HT-29 (cell line): ENCODE results near the gene HPSE2. TPM values are rescaled to one million over a fixed set of nuclear protein-coding genes. Genes with fewer than 3 reads are reported as not detected.

Source experiments
- DNase-seq: peaks from one replicate; pipeline ENCODE4 v3.0.0-alpha.2; 2015; ENCODE audit warnings: low spot score
- total RNA-seq: library from RNA; depleted of rRNA; stranded (reverse); fragments of >200 nt; shearing (Covaris generic); gene quantifications from 2 replicates; pipeline ENCODE4 v1.2.3, GENCODE V29; 2014

The HPSE2 gene
- total RNA-seq, 1 experiment from 2014 or later, result 0.08 TPM

DNA sequence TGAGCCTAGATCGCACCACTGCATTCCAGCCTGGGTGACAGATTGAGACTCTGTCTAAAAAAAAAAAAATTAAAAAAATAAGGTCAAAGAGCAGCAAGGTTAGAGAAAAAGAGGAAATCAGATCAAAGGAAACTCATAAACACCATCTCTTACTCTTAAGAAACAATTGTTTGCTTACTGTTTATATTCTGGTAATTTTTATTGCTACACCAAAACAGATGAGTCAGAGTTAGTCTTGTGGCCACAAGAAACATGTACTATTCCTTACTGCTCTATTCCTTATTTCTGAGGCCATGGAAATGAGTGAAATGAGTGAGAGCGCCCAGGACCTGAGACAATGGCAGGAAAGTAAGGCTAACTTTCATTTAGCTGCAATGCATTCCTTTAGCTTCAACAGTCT, 387.3 kb downstream of the HPSE2 start:
- DNase-seq, result no peak

DNA sequence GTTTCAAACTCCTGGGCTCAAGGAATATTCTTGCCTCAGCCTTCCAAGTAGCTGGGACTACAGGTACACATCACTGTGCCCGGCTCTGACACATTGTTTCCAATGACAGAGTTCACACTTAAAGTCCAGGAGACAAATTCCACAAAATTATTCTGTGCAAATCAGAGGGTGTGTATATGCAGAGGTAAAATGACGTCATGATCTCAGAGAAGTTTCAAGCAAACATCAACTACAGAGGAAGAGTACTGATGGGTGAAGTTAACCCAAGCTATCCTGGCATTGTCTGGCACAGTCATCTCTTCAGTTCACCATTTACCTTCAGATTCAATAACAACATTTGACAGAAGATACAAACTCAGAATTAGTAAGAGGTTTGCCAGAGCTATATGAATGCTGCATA, 388.9 kb downstream of the HPSE2 start:
- no peak for DNase-seq

DNA sequence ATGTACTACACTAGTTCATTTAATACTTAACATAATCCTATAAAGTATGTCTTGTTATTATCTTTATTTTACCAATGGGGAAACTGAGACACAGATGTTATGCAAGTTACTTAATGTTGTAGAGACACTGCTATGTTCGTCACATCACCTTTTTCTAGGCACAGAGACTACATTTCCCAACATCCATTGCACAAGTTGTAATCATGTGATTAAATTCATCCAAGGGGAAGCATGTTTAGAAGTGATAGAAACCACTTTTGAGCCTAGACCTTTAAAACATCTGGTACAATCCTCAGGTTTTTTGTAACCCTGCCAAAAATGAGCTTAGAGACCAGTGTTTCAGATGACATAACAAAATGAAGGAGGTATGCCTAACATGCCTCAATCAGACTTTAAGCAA, 402.1 kb downstream of the HPSE2 start:
- no peak for DNase-seq

DNA sequence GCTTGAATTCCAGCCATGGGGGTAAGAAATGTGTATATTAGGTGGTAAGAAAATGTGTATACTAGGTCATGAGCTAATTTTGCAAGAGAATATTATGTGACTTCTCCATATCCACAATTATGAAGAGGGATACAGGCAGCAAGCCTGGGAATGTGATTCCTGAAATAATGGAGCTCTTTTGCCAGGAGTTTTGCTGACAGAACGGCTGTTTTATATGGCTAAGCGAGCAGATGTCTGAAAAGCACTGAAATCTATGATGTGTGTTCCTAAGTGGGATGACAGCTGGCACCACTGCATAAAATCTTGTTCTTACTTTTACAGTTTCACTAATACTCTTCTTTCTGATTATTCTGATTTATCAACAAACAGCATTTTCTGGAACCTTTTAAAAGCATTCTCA, 402.9 kb downstream of the HPSE2 start:
- DNase-seq, result no peak

DNA sequence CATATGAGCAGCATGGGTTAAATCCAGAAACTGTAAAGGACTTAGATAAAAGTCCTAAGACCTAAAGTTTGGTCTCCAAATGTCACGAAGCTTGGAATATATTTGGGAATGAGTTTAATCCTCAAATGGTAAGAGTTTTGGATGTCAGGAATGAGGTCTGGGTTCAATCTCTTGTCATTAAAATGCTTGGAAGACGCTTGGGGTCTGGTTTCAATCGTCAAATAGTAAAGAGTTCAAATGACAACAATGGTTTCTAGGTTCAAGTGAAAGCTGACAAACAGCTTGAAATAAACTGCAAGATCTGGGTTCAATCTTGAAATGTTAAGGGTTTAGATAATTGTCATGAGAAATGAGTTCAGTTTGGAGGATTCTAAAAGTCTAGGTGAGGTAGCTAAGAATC, 403.5 kb downstream of the HPSE2 start:
- no peak for DNase-seq

DNA sequence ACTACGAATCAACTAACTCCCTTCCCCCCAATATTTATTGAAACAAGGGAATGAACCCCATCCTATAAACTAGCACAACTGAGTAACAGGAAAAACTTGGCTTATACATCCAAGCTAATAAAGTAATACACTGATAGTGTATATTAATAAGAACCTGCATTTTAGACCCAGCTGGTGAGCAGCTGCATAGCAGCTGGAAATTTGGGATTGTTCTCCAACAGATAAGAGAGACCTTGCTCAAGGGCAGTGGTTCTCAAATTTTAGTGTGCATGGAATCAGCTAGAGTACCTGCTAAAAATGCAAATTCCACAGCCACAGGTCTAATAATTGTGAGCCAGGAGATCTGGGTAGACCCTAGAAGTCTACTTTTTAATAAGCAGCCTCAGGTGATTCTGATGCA, 404.3 kb downstream of the HPSE2 start:
- DNase-seq, result no peak

DNA sequence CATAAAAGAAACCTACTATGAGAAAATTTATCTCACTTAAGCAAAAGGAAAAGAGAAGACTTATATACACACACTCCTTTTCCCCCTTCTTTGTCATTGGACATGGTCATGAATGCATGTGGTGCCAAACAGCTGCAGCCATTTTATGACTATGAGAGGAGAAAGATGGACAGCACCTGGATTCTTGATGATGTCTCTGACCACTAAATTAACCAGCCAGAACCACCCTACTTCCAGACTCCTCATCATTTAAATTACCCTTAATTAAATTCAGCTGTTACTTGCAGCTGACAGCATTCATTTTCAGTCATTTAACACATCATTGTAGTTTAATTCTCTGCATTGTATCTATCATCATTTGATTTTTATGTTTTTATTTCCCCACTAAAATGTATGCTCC, 409.9 kb downstream of the HPSE2 start:
- DNase-seq, result no peak

DNA sequence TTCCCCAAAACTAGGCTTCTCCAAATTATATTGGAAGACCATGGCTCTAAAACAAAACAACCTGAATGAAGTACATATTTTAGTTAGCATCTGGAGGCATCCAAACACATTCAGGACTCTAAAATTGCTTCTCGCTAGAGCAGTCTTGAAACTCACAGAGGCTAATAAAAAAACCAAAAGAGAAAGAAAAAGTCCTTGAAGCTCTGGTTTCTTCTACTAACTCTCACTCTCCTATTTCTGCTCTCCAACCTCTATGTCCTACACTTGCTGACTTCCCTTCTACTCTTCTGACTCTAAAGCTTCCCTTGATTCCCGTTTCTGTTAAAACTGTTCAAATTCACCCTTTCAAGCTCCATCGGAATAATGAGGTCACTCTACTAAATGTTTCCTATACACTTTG, 418.3 kb downstream of the HPSE2 start:
- no peak for DNase-seq

DNA sequence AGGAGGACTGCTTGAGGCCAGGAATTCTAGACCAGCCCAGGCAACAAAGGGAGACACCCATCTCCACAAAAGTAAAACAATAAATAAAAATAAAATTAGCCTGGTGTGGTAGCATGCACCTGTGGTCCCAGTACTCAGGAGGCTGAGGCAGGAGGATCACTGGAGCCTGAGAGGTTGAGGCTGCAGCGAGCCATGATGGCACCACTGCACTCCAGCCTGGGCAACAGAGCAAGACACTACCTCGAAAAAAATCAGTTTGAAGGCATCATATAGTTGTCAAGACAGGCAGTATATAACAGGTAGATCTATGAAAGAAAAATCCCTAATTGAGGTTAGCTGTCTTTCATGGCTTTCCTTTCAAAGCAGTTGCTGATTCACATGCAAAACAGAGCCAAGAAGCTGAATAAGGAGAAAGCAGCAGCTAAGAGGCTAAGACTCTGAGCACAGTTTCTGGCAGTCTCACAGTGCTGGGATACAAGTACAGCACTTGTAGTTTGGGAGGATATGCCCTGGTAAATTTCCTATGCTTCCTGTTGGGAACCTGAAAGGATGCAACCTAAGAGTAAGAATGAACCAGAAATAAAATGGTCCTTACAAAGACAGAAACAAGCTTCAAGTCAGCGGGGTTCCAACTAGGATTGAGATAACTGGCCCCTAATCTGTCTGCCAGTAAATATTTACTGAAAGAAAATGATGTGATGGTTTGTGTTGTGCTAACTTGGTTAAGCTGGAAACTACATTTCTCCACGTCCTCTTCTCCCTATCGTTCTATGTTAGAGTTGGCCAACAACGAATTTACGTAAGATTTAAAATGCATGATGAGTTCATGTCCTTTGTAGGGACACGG, 420.4 kb downstream of the HPSE2 start:
- no peak for DNase-seq

DNA sequence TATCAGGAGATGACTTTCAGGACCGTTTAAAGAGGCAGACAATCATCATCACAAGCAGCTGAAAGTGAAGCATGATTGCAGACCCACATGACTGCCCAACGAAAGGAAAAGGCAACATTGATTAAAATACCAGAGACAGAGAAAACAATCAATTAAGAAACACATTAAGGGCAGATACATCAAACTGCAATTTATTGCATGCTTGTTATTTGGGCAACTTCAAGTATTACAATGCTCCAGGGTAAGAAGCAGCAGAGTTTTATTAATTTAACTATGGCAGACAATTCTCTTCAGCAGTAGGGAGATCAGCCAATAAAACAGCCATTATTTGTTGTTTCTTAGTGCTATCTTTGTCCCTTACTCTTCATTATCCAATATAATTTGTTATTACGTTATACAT, 421.2 kb downstream of the HPSE2 start:
- DNase-seq, result no peak

DNA sequence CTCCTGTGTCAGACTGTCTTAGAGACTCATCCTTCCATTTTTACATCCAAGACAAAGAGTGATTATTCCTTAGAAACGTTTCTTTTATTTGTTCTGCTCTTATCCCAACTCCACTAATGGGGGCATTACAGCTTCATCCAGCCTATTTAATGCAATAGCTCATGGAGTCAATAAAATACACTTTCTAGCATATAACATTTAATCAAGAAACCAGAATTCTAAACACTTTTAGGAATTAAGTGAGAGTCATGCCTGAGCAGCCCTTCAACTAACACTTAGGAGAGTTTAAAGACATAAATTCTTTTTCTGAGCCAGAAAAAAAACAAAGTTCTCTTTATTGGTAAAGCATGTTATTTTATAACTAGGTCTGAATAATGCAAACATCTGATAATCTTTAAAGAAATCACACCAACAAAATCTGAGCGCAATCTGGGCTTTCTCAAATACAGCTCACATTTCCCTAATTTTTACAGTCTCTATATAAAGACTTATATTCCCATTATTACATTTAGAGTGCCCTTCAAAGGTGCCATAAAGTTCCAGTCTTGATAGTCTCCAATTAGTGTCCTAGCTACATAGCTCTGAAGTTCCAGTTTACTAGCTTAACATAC, 427.3 kb downstream of the HPSE2 start:
- no peak for DNase-seq

DNA sequence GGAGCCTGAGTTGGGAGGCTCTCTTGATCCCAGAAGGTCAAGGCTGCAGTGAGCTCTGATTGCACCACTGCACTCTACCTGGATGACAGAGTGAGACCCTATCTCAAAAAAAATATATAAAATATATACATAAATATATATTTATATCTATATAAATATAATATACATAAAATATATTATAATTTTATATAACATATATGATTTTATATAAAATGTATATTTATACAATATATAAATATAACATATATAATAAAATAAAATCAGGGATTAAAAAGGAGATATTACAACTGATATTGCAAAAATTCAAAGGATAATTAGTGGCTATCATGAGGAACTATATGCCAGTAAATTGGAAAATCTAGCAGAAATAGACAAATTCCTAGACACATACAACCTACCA, 435.4 kb downstream of the HPSE2 start:
- DNase-seq, result no peak

DNA sequence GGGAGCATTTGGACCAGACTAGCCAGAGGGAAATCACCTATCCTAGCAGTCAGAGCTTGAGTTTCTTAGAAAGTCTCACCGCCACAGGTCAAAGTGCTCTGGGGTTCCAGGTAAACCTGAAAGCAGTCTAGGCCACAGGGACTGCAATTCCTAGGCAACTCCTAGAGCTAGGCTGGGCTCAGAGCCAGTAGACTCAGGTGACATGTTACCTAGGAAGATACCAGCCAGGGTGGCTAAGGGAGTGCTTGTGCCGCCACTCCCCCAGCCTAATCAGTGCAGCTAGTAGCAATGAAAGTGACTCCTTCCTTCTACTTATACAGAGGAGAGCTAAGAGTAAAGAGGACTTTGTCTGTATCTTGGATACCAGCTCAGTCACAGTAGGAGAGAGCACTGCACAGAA, 440.2 kb downstream of the HPSE2 start:
- no peak for DNase-seq

DNA sequence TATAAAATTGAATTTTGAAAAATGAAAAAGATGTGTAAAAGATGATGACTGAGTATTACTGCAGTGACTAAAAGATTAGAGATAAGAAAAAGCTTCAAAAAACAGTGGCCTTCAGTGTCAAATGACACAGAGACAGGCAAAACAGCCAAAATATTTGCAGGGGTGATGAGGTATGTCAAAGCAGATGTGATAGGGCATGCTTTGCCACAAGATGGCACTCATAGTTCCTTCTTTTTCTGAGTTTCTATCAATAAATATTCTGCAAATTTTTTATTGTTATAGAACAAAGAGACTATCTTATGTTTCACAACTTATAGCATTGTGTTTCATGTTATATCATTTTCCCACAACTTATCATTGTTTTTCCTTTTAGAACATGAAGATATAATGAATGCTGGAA, 444.8 kb downstream of the HPSE2 start:
- DNase-seq, result peak; percentile 48

DNA sequence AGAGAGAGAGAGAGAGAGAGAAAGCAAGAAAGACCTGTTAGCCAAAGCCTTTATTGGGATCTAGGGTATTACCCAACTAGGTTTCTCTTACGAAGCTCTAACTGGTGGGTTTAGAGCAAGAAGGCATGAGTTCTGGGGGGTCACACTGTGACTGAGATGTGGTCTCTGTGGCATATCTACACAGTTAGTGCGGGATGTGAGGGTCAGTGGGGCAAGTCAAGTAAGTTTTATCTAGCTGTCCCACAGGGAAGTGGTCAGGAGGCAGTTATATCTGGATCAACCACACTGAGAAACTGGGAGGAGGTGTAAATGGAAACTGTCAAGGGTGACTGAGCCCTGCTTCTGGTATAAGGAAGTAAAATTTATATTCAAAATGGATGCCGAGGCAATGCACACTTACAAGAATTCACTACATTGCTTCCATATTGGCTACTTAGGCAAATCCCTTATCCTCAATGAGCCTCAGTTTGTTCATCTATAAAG, 457.3 kb downstream of the HPSE2 start:
- no peak for DNase-seq

DNA sequence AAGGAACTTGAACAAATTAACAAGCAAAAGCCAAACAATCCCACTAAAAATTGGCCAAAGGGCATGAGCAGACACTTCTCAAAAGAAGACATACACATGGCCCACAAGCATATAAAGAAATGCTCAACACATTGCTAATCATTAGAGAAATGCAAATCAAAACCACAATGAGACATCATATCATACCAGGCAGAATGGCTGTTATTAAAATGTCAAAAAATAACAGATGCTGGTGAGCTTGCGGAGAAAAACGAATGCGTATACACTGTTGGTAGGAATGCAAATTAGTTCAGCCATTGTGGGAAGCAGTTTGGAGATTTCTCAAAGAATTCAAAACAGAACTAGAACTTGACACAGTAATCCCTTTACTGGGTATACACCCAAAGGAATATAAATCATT, 477.2 kb downstream of the HPSE2 start:
- no peak for DNase-seq

DNA sequence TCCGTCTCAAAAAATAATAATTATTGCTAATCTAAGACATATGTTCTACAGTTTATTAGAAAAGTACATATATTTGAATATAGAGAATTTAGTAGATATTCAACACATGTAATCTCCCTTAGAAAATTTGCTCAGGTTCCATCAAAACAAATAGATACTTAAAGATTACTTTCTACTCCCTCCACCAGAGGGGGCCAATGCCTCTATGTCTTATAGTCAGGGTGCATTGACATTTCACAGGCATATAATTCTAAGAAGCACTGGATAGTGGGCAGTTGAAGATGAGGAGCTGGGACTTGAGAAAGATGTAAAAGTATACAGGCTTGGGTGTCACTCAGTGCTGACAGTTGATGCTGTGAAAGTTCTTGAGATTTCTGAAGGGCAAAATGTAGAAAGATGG, 487.4 kb downstream of the HPSE2 start:
- peak; percentile 63 for DNase-seq

DNA sequence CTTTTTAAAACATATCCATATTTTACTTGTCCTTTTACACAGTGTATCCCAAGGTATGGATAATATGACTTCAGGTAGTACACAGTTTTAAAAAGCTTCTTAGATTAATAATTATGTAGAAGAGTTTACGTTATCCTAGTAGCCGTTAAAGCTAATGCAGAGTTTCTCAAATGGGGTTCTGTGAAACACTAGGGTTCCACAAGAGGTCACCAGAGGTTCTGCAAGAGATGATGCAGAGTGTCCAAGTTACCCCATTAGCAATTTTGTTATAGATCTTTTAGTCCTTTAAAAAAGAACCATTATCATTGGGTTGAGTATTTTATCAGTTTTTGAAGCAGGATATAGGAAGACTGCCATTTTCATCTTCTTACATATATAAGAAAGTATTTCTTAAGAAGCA, 490.0 kb downstream of the HPSE2 start:
- DNase-seq, result no peak

DNA sequence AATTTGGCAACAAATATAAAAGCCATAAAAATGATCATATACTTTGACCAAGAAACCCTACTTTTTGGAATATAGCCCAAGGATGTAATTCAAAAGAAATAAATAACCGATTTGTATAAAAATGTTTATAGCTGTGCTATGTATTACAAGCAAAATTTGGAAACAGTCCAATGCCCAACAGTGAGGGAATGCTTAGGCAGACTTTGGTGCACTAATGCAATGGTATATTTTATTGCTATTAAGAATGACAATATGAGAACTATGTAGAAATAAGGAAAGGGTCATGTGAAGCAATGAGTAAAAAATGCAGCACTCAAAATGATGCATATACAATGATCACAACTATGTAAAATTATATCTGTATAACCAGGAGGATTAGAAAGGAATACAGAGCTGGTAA, 515.1 kb downstream of the HPSE2 start:
- DNase-seq, result no peak

DNA sequence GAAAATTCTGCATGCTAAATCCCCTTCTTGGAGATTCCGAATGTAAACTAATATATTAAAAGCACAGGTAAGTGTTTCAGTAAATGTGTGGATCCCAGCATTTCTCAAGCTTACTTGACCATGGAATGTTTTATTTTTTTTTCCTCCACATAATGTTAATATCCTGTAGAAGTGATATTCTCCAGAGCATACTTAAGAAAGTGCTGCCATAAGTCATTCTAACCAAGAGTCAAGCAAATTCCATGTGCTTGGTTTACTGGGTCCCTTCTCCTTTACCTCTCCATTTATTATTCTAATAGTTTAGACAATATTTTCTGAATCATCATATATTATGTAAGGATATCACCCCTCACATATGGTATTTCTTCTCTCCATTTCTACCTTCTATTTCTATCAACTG, 522.1 kb downstream of the HPSE2 start:
- no peak for DNase-seq

DNA sequence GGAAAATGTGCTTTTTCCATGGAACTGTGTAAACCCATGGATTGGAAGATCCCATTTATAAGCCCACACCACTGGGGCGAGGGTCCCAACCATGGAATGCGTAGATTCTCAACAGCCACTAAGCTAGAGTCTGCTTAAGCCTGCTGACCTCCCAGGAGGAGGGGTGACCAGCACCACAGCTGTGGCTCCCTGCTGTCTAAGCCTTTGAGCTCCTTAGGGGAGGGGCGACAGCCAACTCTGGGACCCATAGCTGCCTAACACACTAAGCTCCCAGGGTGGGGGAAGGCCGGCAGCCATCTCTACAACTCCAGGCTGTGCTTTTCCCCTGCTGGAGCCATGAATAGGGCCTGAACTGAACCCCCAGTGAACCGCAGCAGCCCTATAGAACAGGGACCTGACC, 539.1 kb downstream of the HPSE2 start:
- no peak for DNase-seq

DNA sequence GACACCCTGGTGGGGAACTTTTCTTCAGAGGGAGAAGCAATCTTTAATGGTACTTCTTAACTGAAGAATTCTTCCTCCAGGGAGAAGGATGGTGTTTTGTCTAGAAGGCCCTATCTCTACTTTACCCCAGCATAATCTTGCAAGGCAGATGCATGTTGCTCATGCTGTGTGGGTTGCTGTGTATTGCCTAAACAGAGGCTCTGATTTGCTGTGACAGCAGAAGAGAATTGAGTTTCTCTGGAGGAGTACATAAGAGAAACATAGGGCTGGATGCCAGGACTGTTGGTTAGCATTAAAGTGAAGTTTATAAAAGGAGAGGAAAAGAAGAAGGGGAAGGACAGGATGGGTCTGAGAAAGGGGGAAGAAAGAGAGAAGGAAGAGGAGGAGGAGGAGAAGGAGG, 540.8 kb downstream of the HPSE2 start:
- no peak for DNase-seq

DNA sequence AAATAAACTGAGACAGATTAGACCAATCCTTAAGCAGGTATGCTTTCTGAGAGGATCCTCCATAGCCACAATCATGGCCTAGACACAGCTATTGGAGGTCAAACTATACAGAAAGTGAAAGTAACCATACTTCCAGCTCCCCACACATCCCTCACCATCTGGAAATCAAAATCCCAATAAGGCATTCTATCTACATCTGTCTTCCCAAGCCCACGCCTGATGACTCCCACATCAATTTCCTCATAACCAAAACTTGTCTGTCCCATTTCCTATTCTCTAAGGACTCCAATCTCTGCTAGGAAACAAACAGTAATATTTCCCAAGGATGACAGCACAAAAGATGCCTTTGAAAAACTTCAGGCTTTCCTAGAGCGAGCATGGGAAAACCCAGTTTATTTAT, 541.6 kb downstream of the HPSE2 start:
- DNase-seq, result no peak
